Fibroblast of lung (primary cell): ENCODE results near the gene SMOC2. TPM values are rescaled to one million over a fixed set of nuclear protein-coding genes. Genes with fewer than 3 reads are reported as not detected.

Source experiments
- DNase-seq, 2 donors: peaks; one replicate each; pipeline versions ENCODE4 v3.0.0 to v3.0.0-alpha.2; 2010; ENCODE audit warnings: low read depth in 2 of 2
- H2AFZ ChIP-seq: 2 replicates; pipeline ENCODE4 v1.5.1; 2012; ENCODE audit warnings: low read length, control low read depth, inconsistent platforms
- H3K27ac ChIP-seq: 2 replicates; pipeline ENCODE4 v1.5.1; 2011; ENCODE audit warnings: low read length, control low read depth; ENCODE audit not compliant: insufficient read depth
- H3K27me3 ChIP-seq: 2 replicates; pipeline ENCODE4 v1.5.1; 2011; ENCODE audit warnings: mild to moderate bottlenecking, low read length; ENCODE audit not compliant: control insufficient read depth, insufficient read depth
- H3K36me3 ChIP-seq: 2 replicates; pipeline ENCODE4 v1.5.1; 2011; ENCODE audit warnings: low read length; ENCODE audit not compliant: control insufficient read depth, insufficient read depth
- H3K4me1 ChIP-seq: 2 replicates; pipeline ENCODE4 v1.5.1; 2011; ENCODE audit warnings: low read length; ENCODE audit not compliant: control insufficient read depth, insufficient read depth; ENCODE audit errors: extremely low read depth
- H3K4me2 ChIP-seq: 2 replicates; pipeline ENCODE4 v1.5.1; 2011; ENCODE audit warnings: low read length, control low read depth; ENCODE audit not compliant: insufficient read depth; ENCODE audit errors: extremely low read depth
- H3K4me3 ChIP-seq, 4 experiments: fragments of 200-600 bp in 1 of 4; sonication (generic) in 1 of 4; replicated peaks in 1 of 4; 2 replicates each; pipeline ENCODE4 v1.5.1; 2011 to 2016; ENCODE audit warnings: low read length in 4 of 4, low read depth in 3 of 4, mild to moderate bottlenecking in 3 of 4, control low read depth in 2 of 4, inconsistent platforms in 1 of 4, mixed read lengths in 1 of 4; ENCODE audit not compliant: insufficient read depth in 1 of 4; ENCODE audit errors: control extremely low read depth in 1 of 4
- H3K79me2 ChIP-seq: 2 replicates; pipeline ENCODE4 v1.5.1; 2012; ENCODE audit warnings: mild to moderate bottlenecking, low read length, inconsistent platforms; ENCODE audit not compliant: control insufficient read depth, insufficient read depth
- H3K9ac ChIP-seq: 2 replicates; pipeline ENCODE4 v1.5.1; 2011; ENCODE audit warnings: mild to moderate bottlenecking, low read length, control low read depth; ENCODE audit not compliant: insufficient read depth
- H3K9me3 ChIP-seq: 2 replicates; pipeline ENCODE4 v1.5.1; 2012; ENCODE audit warnings: low read depth, low read length; ENCODE audit not compliant: control insufficient read depth, insufficient read depth
- H4K20me1 ChIP-seq: 2 replicates; pipeline ENCODE4 v1.5.1; 2011; ENCODE audit warnings: low read length; ENCODE audit not compliant: control insufficient read depth, insufficient read depth; ENCODE audit errors: extremely low read depth
- EZH2 ChIP-seq: IDR thresholded peaks from 2 replicates; pipeline ENCODE4 v1.5.1; 2012; ENCODE audit warnings: low read length, control low read depth, mild to moderate bottlenecking; ENCODE audit errors: missing control alignments
- polyA plus RNA-seq, 2 donors: library from polyadenylated mRNA; depleted of rRNA in 1 of 2; stranded (reverse) in 1 of 2; unstranded in 1 of 2; fragments of >200 nt; gene quantifications; 2 replicates each; pipeline ENCODE4 v1.2.1, GENCODE V29; 2011 to 2012; ENCODE audit warnings: missing spikeins in 1 of 2
- total RNA-seq: library from RNA; depleted of rRNA; stranded (reverse); fragments of >200 nt; gene quantifications from 2 replicates; pipeline ENCODE4 v1.2.1, GENCODE V29; 2014
- TF ChIP-seq, protein P1 (sequence below), 2 donors: IDR thresholded peaks in 1 of 2; conservative IDR thresholded peaks in 1 of 2; 1 replicate in 1 of 2; 2 replicates in 1 of 2; pipeline ENCODE4 v1.5.1; 2011 to 2012; ENCODE audit warnings: low read length in 2 of 2, control low read depth in 1 of 2, inconsistent platforms in 1 of 2, low read depth in 1 of 2, mild to moderate bottlenecking in 1 of 2

Gene SMOC2
- total and polyA plus RNA-seq, 2 donors (not counting 1 experiment from before 2014, with no cell fraction given), result not detected

DNA sequence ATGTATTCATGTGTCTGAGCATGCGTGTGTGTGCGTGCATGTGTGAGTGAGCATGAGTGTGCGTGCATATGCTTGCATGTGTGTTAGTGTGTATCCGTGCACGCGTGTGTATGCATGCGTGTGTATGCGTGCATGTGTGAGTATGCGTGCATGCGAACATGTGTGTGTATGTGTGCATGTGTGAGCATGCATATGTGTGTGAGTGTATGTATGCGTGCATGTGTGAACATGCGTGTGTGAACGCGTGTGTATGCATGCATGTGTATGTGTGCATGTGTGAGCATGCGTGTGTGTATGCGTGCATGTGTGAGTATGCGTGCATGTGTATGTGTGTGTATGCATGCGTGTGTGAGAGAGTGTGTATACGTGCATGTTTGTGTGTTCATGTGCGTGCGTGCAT, 77.9 kb downstream of the SMOC2 start:
- Histone ChIP-seq H3K27me3 (no peaks in the 10 kb centered on the region), H3K9me3 (peaks cover 9% of the 10 kb centered on the region), H3K9ac (no peak overlapping the region), H3K4me2 (no peak overlapping the region), H4K20me1 (no peaks in the 10 kb centered on the region), H3K27ac (no peak overlapping the region), H2AFZ (no peak overlapping the region), H3K79me2 (no peaks in the 10 kb centered on the region), H3K36me3 (no peaks in the 10 kb centered on the region), H3K4me1 (no peaks in the 10 kb centered on the region), H3K4me3 (no peak overlapping the region)
- TF ChIP-seq, protein P1, sequence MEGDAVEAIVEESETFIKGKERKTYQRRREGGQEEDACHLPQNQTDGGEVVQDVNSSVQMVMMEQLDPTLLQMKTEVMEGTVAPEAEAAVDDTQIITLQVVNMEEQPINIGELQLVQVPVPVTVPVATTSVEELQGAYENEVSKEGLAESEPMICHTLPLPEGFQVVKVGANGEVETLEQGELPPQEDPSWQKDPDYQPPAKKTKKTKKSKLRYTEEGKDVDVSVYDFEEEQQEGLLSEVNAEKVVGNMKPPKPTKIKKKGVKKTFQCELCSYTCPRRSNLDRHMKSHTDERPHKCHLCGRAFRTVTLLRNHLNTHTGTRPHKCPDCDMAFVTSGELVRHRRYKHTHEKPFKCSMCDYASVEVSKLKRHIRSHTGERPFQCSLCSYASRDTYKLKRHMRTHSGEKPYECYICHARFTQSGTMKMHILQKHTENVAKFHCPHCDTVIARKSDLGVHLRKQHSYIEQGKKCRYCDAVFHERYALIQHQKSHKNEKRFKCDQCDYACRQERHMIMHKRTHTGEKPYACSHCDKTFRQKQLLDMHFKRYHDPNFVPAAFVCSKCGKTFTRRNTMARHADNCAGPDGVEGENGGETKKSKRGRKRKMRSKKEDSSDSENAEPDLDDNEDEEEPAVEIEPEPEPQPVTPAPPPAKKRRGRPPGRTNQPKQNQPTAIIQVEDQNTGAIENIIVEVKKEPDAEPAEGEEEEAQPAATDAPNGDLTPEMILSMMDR (conservative IDR thresholded peaks at IDR 0.05 in 1 of 2, IDR thresholded peaks at IDR 0.05 in 1 of 2; ENCODE audit: low read depth in 1 of 2, low read length in 2 of 2), result no peak
- no peak for TF ChIP-seq EZH2
- no peak for DNase-seq

DNA sequence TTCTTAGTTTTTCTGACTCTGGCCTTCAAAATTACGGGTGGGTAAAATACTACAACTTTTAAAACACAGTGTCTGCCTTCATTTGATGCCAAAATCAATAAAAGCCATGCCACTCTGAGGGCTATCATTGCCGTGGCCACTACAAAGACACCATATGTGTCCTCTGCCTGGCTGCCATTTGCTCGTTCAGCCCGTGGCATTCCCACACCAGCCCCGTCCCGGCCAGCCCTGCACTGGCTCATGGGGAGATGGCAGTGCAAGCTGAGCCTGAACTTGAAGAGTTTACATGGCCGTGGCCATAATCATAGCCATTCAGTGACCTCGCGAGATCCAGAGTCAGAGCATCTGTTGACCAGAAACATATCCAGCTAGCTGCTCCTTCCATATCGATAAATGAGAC, 79.2 kb downstream of the SMOC2 start:
- Histone ChIP-seq H3K9me3 (peaks cover 9% of the 10 kb centered on the region), H3K27me3 (no peaks in the 10 kb centered on the region), H3K4me1 (no peaks in the 10 kb centered on the region), H3K9ac (no peak overlapping the region), H3K79me2 (no peaks in the 10 kb centered on the region), H4K20me1 (no peaks in the 10 kb centered on the region), H3K4me3 (no peak overlapping the region), H3K36me3 (no peaks in the 10 kb centered on the region), H3K4me2 (no peak overlapping the region), H2AFZ (no peak overlapping the region), H3K27ac (no peak overlapping the region)
- no peak for TF ChIP-seq EZH2
- TF ChIP-seq, protein P1 (conservative IDR thresholded peaks at IDR 0.05 in 1 of 2, IDR thresholded peaks at IDR 0.05 in 1 of 2; ENCODE audit: low read depth in 1 of 2, low read length in 2 of 2), result no peak
- DNase-seq, result no peak

DNA sequence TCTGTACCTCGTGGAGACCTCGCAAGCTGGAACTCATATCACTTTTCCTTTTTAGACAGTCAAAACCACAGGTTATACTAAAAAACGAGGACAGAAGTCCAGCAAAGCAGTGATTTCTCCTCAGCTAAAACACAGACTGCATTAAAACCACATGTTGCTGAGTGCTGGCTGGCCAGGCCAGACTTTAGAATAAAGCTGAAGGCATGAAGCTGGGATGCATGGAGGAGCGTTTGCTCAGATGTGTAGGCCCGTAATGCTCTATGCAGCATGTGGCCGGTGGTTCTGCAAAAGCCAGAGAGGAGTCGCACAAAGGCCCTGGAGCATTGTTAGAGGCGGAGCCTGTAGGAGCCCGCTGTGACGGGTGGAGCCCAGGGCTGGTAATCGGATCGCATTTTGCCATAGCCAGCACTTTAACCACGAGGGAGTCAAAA, 83.6 kb downstream of the SMOC2 start:
- Histone ChIP-seq H4K20me1 (no peaks in the 10 kb centered on the region), H3K4me1 (no peaks in the 10 kb centered on the region), H3K9ac (no peak overlapping the region), H2AFZ (no peak overlapping the region), H3K9me3 (no peaks in the 10 kb centered on the region), H3K4me3 (no peak overlapping the region), H3K27me3 (no peaks in the 10 kb centered on the region), H3K4me2 (no peak overlapping the region), H3K79me2 (no peaks in the 10 kb centered on the region), H3K27ac (no peak overlapping the region), H3K36me3 (no peaks in the 10 kb centered on the region)
- no peak for DNase-seq
- TF ChIP-seq EZH2, result no peak
- TF ChIP-seq, protein P1 (conservative IDR thresholded peaks at IDR 0.05 in 1 of 2, IDR thresholded peaks at IDR 0.05 in 1 of 2; ENCODE audit: low read depth in 1 of 2, low read length in 2 of 2), result no peak
